GM12801 (cell line): Measurements from ENCODE around the gene CD38.

ENCODE experiments used
- TF ChIP-seq, protein P1 (sequence below): IDR thresholded peaks from one replicate; pipeline ENCODE4 v1.5.1; 2011; ENCODE audit warnings: control low read depth; ENCODE audit not compliant: insufficient read length; ENCODE audit errors: extremely low read depth

The CD38 gene

DNA sequence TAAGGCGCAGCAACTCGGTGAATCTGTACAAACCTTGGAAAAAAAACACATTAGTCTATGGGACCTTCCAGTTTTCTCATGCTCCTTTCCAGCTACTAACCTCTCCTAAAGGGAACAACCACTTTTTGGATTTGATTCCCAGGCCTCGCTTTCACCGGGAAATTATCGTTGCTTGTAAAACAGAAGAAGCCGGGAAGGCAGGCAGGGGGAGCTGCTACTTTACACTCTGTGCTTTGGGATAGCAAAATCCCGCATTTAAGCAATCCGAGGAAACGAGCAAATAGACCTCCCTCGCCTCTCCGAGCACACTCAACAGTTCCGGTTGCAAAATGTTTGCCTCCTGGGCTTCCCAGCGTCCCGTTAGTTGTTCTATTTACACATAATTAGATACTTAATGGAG is 1.2 kb downstream of the CD38 start:
- TF ChIP-seq, protein P1, sequence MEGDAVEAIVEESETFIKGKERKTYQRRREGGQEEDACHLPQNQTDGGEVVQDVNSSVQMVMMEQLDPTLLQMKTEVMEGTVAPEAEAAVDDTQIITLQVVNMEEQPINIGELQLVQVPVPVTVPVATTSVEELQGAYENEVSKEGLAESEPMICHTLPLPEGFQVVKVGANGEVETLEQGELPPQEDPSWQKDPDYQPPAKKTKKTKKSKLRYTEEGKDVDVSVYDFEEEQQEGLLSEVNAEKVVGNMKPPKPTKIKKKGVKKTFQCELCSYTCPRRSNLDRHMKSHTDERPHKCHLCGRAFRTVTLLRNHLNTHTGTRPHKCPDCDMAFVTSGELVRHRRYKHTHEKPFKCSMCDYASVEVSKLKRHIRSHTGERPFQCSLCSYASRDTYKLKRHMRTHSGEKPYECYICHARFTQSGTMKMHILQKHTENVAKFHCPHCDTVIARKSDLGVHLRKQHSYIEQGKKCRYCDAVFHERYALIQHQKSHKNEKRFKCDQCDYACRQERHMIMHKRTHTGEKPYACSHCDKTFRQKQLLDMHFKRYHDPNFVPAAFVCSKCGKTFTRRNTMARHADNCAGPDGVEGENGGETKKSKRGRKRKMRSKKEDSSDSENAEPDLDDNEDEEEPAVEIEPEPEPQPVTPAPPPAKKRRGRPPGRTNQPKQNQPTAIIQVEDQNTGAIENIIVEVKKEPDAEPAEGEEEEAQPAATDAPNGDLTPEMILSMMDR: no peak

DNA sequence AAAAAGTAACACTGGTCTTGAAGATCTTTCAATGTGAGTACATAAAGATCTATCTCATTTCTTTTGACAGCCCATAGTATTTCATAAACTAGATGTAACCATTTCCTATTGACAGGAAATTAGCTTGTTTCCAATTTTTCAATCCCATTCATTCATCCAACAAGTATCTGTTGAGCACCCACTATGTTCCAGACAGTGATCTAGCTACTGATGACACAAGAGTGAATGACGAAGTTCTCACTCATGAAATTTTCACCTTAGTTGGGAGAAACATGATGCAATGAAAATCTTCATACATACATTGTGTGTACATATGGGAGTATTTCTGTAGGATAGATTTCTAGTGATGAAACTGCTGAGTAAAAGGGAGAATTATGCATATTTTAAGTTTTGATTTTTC is 1.7 kb downstream of the CD38 start:
- TF ChIP-seq, protein P1: no peak

- TF ChIP-seq, protein P1: no peak
These were observed 3.4 kb downstream of the CD38 start for GRCh38 chr4:15781427-15782095.

DNA sequence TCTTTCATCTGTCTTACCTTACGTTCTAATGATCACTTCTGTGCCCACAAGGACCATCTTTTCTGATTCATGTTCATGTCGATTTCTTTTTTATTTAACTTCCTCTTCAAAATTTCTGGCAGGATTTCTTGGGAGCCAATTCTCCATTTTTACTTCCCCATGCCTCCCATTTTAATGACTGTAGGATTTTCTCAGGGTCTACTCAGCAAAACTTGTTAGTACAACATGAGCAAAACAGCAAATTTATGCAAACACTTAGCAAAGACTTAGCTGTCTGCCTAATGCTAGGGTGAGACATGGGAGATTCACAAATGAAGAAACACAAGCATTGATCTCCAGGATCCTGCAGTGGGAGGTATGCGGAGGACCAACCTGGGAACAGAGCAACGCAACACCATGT is 5.5 kb downstream of the CD38 start:
- TF ChIP-seq, protein P1: no peak

DNA sequence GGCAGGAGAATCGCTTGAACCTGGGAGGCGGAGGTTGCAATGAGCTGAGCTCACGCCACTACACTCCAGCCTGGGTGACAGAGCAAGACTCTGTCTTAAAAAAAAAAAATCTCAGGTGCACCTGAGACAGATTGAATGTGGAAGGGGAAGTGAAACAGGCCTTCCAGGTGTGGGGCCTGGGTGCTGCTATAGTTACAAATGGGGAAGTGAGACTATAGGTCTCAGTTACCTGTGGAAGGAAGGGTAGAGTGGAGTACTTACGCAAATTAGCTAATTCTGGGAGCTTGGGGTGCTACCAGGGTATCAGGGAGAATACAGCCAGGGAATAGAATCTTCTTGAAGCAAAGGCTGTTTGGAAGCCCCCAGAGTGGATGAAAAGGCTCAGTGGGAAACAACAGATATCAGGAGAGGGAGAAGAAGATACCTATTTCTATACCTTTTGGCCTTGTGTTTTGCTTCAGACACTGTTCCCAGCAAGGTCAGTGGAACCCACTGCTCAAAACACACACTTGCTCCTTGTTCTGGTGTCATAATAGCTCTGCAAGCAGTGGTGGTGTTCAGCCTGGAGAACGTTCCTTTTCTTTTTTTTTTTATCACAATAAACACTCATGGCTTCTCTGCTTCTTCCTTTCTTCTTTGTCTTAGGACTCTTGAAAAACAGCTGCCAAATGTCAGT is 7.0 kb downstream of the CD38 start:
- TF ChIP-seq, protein P1: no peak

DNA sequence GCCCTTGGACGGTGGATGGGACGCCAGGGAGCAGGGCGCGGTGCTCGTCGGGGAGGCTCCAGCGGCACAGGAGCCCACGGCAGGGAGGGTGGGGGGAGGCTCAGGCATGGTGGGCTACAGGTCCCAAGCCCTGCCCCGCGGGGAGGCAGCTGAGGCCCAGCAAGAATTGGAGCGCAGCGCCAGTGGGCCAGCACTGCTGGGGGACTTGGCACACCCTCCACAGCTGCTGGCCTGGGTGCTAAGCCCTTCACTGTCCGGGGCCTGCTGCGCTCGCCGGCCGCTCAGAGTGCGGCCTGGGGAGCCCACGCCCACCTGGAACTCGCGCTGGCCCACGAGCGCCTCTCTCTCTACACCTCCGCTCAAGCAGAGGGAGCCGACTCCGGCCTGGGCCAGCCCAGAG is 8.6 kb downstream of the CD38 start:
- TF ChIP-seq, protein P1: no peak

DNA sequence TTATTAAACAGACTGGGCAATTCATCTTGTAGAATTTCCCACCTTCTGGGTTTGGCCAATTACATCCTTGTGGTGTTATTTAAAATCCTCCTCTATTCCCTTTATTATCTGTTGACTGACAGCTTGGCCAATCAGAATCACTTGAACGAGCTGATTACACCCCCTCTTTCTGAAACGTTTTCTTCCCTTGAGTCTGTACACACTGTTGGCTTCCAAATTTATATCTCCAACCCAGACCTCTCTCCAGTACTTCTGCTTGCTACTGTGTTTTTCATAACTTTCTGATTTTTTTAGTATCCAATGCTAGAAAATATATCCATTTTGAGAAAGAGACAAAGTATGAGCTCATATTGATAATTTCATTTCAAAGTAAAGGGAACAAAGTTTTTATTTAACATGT is 14.8 kb downstream of the CD38 start:
- TF ChIP-seq, protein P1: no peak
